MM.1S (cell line): ENCODE results near the gene MRPS10.

ENCODE experiments used
- DNase-seq: peaks from one replicate; pipeline ENCODE4 v3.0.0-alpha.2; 2015
- H2AFZ ChIP-seq: fragments of 300-600 bp; sonication (generic); 2 replicates; pipeline ENCODE4 v1.6.0; 2016; ENCODE audit warnings: antibody characterized with exemption, low read length
- H3F3A ChIP-seq: fragments of 300-600 bp; sonication (generic); 2 replicates; pipeline ENCODE4 v1.6.1; 2016; ENCODE audit warnings: mild to moderate bottlenecking, antibody characterized with exemption, low read length, moderate library complexity, mixed read lengths; ENCODE audit not compliant: insufficient read depth
- H3K27ac ChIP-seq: fragments of 300-600 bp; sonication (generic); 2 replicates; pipeline ENCODE4 v1.5.1; 2016; ENCODE audit warnings: mild to moderate bottlenecking, low read length
- H3K27me3 ChIP-seq: fragments of 300-600 bp; sonication (generic); replicated peaks from 2 replicates; pipeline ENCODE4 v1.6.0; 2016; ENCODE audit warnings: low read length; ENCODE audit not compliant: insufficient read depth
- H3K36me3 ChIP-seq: fragments of 300-600 bp; sonication (generic); replicated peaks from 2 replicates; pipeline ENCODE4 v1.6.1; 2016; ENCODE audit warnings: mild to moderate bottlenecking, low read length, mixed read lengths; ENCODE audit not compliant: insufficient read depth
- H3K4me1 ChIP-seq: fragments of 300-600 bp; sonication (generic); 2 replicates; pipeline ENCODE4 v1.6.1; 2016; ENCODE audit warnings: low read length, mixed read lengths
- H3K4me2 ChIP-seq: fragments of 300-600 bp; sonication (generic); 2 replicates; pipeline ENCODE4 v1.6.0; 2016; ENCODE audit warnings: low read depth, low read length
- H3K4me3 ChIP-seq: fragments of 300-600 bp; sonication (generic); 2 replicates; pipeline ENCODE4 v1.5.1; 2016; ENCODE audit warnings: low read length, mixed read lengths
- H3K79me2 ChIP-seq: fragments of 300-600 bp; sonication (generic); 2 replicates; pipeline ENCODE4 v1.6.1; 2016; ENCODE audit warnings: mixed run types, low read length, mixed read lengths
- H3K9ac ChIP-seq: fragments of 300-600 bp; sonication (generic); 2 replicates; pipeline ENCODE4 v1.6.1; 2016; ENCODE audit warnings: low read length, mixed read lengths
- H3K9me2 ChIP-seq: fragments of 300-600 bp; sonication (generic); replicated peaks from 2 replicates; pipeline ENCODE4 v1.6.1; 2016; ENCODE audit warnings: mild to moderate bottlenecking, low read length, mixed read lengths; ENCODE audit not compliant: insufficient read depth
- H3K9me3 ChIP-seq: fragments of 300-600 bp; sonication (generic); replicated peaks from 2 replicates; pipeline ENCODE4 v1.6.1; 2016; ENCODE audit warnings: mild to moderate bottlenecking, low read length, mixed read lengths; ENCODE audit not compliant: insufficient read depth
- H4K20me1 ChIP-seq: fragments of 300-600 bp; sonication (generic); 2 replicates; pipeline ENCODE4 v1.6.1; 2016; ENCODE audit warnings: mild to moderate bottlenecking, low read length, moderate library complexity, mixed read lengths; ENCODE audit not compliant: insufficient read depth
- EZH2 ChIP-seq: fragments of 300-600 bp; sonication (generic); optimal IDR thresholded peaks from 2 replicates; pipeline ENCODE3; 2017; ENCODE audit warnings: low read depth, mild to moderate bottlenecking, antibody characterized with exemption, low read length, mixed read lengths
- EZH2phosphoT487 ChIP-seq: fragments of 300-600 bp; sonication (generic); IDR thresholded peaks from 2 replicates; pipeline ENCODE4 v1.6.1; 2018; ENCODE audit warnings: antibody characterized with exemption, low read length
- TF ChIP-seq, protein P1 (sequence below): fragments of 300-600 bp; sonication (generic); IDR thresholded peaks from 2 replicates; pipeline ENCODE4 v1.5.1; 2016; ENCODE audit warnings: antibody characterized with exemption, low read length, mixed read lengths

Gene MRPS10

DNA sequence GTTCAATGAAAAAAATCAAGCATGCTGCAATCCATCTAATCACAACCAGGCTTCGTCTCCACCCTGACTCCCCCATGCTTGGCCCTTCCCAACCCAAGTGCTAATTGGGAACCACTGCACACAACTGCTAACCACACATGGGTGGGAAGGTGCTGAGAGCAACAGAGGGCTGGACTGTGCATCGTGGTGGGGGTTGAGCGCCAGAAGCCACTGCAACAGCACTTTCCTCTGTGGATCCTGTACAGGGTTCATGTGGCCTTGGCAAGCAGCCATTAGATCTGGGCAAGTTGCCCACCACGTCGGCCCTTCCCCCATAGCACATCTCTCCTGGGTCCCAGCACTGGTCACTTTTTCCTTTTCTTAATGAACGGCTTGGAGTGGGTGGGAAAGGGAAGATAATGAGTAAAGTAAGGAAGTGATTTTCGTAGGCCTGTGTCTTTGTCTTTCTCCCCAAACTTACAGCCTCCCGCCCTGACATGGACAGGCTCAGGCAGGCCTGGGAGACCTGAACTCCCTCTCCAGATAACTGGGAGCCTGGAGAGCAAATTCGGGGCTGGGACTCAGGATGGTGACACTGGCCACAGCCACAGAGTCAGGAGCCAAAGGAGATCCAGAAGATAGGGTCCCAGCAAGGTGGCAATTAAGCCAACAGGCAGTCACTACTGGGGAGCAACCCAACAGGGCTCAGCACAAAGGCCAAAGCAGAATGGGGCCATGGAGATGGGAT lies 34.4 kb upstream of the MRPS10 start:
- Histone ChIP-seq H3K9me2 (no peaks in the 10 kb centered on the region), H3K27ac (no peak overlapping the region), H2AFZ (no peak overlapping the region), H3K9ac (no peak overlapping the region), H3K27me3 (no peaks in the 10 kb centered on the region), H3K4me1 (no peaks in the 10 kb centered on the region), H4K20me1 (no peaks in the 10 kb centered on the region), H3K79me2 (no peaks in the 10 kb centered on the region), H3K4me3 (no peak overlapping the region), H3K9me3 (no peaks in the 10 kb centered on the region), H3F3A (no peaks in the 10 kb centered on the region), H3K4me2 (no peak overlapping the region), H3K36me3 (no peaks in the 10 kb centered on the region)
- TF ChIP-seq, protein P1, sequence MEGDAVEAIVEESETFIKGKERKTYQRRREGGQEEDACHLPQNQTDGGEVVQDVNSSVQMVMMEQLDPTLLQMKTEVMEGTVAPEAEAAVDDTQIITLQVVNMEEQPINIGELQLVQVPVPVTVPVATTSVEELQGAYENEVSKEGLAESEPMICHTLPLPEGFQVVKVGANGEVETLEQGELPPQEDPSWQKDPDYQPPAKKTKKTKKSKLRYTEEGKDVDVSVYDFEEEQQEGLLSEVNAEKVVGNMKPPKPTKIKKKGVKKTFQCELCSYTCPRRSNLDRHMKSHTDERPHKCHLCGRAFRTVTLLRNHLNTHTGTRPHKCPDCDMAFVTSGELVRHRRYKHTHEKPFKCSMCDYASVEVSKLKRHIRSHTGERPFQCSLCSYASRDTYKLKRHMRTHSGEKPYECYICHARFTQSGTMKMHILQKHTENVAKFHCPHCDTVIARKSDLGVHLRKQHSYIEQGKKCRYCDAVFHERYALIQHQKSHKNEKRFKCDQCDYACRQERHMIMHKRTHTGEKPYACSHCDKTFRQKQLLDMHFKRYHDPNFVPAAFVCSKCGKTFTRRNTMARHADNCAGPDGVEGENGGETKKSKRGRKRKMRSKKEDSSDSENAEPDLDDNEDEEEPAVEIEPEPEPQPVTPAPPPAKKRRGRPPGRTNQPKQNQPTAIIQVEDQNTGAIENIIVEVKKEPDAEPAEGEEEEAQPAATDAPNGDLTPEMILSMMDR = no peak
- TF ChIP-seq EZH2phosphoT487 (no peak), EZH2 (no peak)
- DNase-seq = no peak

DNA sequence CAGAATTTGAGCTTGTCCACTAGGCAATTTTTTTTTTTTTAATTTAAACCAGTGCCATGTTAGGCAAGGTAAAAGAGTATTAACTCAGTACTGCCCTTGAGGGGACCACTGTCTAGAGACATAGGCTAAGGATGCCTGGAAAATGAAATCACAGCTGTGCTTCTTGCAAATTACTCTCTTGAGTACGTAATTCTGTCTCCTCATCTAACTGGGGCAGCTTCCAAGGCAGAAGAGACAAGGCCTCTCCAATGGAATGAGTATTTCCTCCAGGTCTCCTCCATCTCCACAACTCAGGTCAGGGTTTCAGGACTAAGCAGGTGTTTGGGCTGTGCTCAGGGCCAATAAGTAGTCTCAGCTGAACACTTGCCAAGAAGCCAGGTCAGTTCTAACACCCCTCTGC lies 33.8 kb upstream of the MRPS10 start:
- TF ChIP-seq EZH2 (no peak), EZH2phosphoT487 (no peak)
- TF ChIP-seq, protein P1 = no peak
- no peak overlapping the region for H3K4me2 ChIP-seq
- no peaks in the 10 kb centered on the region for H3K9me3 ChIP-seq
- H3K27me3 ChIP-seq = no peaks in the 10 kb centered on the region
- no peaks in the 10 kb centered on the region for H3K36me3 ChIP-seq
- DNase-seq = no peak
- no peak overlapping the region for H3K4me3 ChIP-seq
- H4K20me1 ChIP-seq = no peaks in the 10 kb centered on the region
- no peak overlapping the region for H3K27ac ChIP-seq
- no peak overlapping the region for H2AFZ ChIP-seq
- H3K9me2 ChIP-seq = no peaks in the 10 kb centered on the region
- no peaks in the 10 kb centered on the region for H3F3A ChIP-seq
- no peaks in the 10 kb centered on the region for H3K79me2 ChIP-seq
- H3K9ac ChIP-seq = no peak overlapping the region
- H3K4me1 ChIP-seq = no peaks in the 10 kb centered on the region

DNA sequence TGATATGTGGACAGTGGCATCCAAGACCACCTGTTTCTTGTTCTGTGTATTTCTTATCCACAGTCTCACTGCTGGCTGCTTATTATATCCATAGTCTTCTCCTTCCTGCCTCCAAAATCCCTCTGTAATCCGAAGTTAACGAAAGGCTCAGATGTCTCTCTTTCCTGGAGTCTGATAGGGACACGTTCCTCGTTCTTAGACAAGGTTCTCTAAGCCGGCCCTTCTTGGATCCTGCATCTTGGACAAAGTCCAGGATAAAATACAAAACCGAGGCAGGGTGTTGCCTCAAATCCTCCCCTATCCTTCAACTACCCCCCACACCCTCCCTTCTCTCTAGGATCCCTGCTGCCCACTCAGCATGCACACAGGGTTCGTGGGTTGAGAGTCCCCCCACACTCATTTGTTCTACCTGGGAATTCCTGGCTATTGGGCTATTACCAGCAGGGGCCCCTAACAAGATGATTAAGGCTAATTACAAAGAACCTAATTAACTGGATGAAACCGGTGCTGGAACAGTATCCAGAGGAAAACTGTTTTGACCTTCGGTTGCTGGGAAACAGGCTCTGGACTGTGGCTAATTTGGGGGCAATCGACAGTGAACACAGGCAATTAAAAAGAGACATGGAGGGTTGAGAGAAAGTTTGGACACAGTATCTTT lies 32.7 kb upstream of the MRPS10 start:
- H3K79me2 ChIP-seq = no peaks in the 10 kb centered on the region
- no peaks in the 10 kb centered on the region for H4K20me1 ChIP-seq
- no peak overlapping the region for H3K9ac ChIP-seq
- H3K27me3 ChIP-seq = no peaks in the 10 kb centered on the region
- no peaks in the 10 kb centered on the region for H3K4me1 ChIP-seq
- no peaks in the 10 kb centered on the region for H3K36me3 ChIP-seq
- DNase-seq = no peak
- H3K4me2 ChIP-seq = no peak overlapping the region
- H3F3A ChIP-seq = no peaks in the 10 kb centered on the region
- H2AFZ ChIP-seq = no peak overlapping the region
- H3K4me3 ChIP-seq = no peak overlapping the region
- H3K27ac ChIP-seq = no peak overlapping the region
- TF ChIP-seq EZH2phosphoT487 (no peak), EZH2 (no peak)
- TF ChIP-seq, protein P1 = no peak
- H3K9me3 ChIP-seq = no peaks in the 10 kb centered on the region
- H3K9me2 ChIP-seq = no peaks in the 10 kb centered on the region
